GM21825 (cell line): Measurements from ENCODE around the gene CALR3.
"Not testable (repeated sequence)": the region's sequence is repeated elsewhere in the genome, so short reads cannot be mapped to it uniquely, and the experiment has no call there.

Source experiments
- ATAC-seq: cut with Tn5 transposase; IDR thresholded peaks from one replicate; pipeline ENCODE4 v1.9.1; 2021; ENCODE audit warnings: mild to moderate bottlenecking, moderate library complexity; ENCODE audit not compliant: unreplicated experiment

The CALR3 gene

DNA sequence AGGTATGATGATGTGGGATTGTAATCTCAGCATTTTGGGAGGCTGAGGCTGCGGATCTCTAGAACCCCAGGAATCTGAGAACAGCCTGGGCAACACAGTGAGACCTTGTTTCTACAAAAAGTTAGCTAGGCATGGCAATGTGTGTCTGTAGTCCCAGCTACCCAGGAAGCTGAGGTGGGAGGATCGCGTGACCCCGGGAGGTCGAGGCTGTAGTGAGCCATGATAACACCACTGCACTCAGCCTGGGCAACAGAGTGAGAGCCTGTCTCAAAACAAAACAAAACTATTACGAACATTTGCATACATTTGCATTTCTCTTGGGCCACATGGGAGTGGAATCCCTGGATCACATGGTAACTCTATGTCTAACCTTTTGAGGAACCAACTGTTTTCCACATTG, 1.9 kb upstream of the CALR3 start:
- no peak for ATAC-seq

DNA sequence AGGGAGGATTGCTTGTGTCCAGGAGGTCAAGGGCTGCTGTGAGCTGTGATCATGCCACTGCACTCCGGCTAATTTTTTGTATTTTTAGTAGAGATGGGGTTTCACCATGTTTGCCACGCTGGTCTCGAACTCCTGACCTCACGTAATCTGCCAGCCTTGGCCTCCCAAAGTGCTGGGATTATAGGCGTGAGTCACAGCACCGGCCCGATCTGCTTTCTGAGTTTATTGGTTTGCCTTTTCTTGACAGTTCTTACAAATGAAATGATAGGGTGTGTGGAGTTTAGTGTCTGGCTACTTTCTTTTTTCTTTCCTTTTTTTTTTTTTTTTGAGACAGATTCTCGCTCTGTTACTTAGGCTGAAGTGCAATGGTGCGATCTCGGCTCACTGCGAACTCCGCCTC, 1.1 kb upstream of the CALR3 start:
- ATAC-seq, result no peak

DNA sequence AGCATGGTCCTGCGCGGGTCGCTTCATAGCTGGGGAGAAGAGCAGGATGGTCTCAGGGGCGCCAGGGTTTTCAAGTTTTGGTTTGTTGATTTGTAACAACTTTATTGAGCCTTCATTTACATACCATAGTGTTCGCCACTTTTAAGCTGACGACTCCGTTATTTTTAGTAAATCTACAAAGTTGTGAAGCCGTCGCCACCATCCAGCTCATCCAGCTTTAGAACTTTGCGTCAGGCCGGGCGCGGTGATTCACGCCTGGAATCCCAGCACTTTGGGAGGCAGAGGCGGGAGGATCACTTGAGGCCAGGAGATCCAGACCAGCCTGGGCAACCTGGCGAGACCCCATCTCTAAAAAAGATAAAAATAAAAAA, 631 bp upstream of the CALR3 start:
- ATAC-seq, result no peak

DNA sequence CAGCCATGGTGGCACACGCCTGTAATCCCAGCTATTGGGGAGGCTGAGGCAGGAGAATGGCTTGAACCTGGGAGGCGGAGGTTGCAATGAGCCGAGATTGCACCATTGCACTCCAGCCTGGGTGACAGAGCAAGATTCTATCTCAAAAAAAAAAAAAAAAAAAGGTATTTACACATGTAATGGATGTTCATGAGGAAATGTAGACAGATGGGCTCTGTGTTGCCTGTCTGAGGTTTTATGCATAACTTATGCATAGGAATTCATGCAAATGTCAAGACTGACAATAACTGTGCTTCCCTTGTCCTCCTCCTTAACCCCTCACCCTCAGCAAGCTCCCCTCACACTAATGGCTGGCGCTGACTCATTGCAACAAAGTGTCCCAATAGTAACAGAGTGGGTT, 9.5 kb downstream of the CALR3 start:
- not testable (repeated sequence) for ATAC-seq

DNA sequence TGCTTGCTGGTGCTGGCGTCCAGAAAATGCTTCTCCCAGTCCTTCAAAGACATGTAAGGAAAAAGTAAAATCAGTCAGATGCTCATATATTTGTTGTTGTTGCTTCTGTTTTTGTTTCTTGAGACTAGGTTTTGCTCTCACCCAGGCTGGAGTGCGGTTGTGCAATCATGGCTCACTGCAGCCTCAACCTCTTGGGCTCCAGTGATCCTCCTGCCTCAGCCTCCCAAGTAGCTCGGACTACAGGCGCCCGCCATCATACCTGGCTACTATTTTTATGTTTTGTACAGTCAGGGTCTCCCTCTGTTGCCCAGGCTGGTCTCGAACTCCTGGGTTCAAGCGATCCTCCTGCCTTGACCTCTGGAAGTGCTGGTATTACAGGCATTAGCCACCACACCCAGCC, 13.2 kb downstream of the CALR3 start:
- ATAC-seq, result no peak

DNA sequence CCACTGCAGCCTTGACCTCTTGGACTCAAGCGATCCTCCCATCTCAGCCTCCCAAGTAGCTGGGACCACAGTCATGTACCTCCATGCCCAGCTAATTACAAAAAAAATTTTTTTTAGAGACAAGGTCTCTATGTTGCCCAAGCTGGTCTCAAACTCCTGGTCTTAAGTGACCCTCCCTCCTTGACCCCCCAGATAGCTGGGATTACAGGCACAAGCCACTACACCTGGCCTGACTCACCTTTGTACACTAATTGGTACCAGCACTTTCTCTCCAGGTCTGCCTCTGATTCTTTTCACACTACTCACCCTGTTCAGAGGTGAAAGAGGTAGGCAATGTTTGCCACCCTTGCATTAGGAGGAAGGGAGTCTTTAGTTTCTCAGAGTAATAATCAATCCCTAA, 18.7 kb downstream of the CALR3 start:
- ATAC-seq, result no peak

DNA sequence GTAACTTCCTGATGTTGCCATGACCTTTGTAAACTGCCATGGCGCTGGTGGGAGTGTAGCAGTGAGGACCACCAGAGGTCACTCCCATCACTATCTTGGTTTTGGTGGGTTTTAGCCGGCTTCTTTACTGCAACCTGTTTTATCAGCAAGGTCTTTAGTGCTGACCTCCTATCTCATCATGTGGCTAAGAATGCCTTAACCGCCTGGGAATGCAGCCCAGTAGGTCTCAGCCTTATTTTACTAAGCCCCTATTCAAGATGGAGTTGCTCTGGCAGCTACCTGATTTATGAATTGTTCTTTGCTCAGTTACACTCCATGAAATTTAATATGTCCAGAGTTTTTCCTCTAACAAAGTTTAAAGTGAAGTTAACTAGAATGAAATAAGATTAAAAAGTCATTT, 19.6 kb downstream of the CALR3 start:
- ATAC-seq, result no peak

DNA sequence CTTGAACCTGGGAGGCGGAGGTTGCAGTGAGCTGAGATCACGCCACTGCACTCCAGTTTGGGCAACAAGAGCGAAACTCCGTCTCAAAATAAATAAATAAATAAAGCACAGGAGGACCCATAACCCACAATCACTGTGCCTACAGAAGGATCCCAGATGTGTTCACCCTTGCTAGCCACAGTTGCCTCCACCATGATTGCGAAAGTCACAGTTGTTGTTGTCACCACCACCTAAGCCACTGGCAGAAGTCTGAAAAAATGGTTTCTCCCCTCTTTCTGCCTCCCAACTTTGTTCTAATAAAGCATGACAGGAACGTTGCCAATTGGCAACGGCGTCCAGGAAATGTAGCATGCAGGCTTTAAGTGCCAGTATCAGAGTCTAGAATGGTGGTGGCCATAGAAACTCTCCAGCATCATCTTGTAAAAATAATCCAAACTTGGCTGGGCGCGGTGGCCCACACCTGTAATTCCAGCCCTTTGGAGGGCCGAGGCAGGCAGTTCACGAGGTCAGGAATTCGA, 22.0 kb downstream of the CALR3 start:
- no peak for ATAC-seq

DNA sequence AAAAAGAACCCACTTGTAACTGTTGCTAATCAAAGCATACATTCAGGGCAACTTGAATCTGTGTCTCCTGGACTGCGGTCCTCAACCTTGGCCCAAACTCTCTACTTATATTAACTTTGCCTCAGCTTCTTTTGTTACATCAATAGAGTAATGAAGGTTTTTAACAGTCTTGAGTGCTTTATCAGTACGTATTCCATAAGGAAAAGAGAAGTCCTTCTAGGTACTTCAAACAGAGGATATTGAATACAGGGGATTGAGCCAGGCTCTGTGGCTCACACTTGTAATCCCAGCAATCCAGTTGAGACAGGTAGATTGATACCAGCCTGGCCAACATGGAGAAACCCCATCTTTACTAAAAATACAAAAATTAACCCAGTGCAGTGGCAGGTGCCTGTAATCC, 23.0 kb downstream of the CALR3 start:
- no peak for ATAC-seq

DNA sequence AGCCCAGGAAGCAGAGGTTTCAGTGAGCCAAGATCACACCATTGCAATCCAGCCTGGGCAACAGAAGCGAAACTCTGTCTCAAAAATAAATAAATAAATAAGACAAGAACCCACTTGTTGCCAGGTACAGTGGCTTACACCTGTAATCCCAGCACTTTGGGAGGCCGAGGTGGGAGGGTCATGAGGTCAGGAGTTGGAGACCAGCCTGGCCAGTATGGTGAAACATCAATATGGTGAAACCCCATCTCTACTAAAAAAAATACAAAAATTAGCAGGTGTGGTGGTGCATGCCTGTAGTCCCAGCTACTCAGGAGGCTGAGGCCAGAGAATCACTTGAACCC, 23.4 kb downstream of the CALR3 start:
- not testable (repeated sequence) for ATAC-seq

DNA sequence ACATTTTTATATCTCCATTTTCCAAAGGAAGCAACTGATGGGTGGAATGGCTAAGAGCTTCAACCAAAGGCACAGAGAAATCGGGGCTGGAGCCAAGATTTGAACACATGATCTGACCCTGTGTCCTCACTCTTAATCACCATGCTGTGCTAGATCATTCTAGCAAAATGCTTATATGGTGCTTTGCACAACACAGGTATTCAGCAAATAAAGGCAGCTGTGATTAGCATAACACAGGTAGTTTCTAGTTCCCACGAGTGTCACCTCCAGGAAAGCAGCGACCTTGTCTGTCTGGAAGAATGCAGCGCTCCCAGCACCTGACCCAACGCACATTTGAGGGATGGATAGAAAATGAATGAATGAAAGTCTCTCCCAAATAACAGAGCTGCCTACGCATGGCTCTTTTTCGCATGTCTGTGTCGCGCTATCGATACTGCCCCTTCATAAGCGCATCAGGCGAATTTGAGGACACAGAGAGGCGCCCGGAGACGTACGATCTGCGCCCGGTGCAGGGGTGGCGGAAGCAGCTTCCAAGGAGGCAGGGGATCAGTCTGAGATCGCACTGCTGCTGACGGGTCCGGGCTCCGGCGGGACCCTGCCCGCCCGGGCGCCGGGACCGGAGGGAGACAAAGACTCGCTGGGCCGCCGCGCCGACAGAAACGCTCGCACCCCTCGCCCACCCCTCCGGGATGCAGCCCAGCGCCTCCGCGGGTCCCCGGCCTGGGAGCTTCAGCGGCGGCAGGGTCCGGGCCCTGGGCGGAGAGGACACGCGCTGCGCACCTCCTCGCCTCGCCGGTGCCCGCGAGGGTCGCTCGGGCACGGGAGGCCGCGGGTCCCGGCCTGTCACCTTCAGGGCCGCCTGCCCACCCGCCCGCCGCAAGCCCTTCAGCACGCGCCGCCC, 24.8 kb downstream of the CALR3 start:
- peak; percentile 28 for ATAC-seq

DNA sequence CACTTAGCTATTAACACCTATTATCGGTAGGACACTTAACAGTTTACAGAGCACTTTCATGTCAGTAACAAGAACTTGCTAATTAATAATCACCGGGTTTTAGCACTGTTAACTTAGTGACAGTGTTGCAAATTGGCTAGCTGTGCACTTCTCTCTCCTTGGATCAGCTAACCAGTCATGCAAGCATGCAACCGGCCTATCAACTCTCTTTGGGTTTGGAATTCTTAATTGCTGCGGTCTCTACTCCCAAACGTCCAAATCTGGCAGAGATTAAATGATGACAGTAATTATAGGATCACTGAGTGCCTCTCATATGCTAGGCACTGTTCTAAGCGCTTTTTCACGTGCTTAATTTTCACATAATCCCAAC, 25.4 kb downstream of the CALR3 start:
- no peak for ATAC-seq

DNA sequence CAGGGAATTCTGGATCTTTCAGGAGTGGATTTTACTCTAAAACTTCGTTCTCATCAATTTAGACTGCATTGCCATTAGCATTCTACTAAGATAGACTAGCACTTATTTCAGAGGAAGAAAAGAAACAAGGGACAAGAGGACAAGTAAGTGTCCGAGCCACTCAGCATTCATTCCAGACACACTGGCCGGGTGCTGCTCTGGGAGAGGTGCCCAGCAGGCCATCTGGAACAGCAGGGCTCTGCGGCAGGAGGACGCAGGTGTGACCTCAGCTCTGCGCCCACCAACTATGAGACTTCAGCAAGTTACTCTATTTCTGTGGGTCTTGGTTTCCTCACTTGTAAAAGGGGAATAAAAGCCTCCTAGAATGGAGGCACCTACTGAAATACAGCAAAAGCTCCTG, 28.4 kb downstream of the CALR3 start:
- no peak for ATAC-seq

DNA sequence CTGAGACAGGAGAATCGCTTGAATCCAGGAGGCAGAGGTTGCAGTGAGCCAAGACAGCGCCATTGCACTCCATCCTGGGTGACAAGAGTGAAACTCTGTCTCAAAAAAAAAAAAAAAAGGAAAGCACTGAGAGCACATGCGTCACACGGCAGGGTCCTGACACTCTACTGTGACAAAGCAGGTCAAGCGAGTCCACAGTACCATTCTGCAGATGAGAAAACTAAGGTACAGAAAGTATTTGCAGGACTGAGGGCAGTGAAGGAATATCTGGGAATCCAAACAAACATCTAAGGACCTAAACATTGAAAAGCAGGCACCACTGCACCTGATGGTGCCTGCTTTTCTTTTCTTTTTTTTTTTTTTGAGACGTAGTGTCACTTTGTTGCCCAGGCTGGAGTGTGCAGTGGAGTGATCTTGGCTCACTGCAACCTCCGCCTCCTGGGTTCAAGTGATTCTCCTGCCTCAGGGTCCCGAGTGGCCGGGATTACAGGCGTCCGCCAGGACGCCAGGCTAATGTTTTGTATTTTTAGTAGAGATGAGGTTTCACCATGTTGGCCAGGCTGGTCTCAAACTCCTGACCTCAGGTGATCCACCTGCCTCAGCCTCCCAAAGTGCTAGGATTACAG, 29.1 kb downstream of the CALR3 start:
- ATAC-seq, result not testable (repeated sequence)

DNA sequence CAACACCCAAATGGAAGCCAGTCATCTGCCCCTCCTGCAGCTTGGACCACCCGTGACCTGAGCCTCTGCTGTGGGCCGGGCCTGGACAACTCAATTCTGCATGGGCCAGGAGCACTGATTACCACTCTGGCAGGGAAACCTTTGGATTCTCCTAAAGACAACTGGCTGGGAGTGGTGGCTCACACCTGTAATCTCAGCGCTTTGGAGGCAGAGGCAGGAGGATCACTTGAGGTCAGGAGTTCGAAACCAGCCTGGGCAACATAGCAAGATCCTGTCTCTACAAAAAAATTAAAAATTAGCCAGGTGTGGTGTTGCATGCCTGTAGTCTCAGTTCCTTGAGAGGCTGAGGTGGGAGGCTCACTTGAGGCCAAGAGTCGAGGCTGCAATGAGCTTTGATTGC, 30.7 kb downstream of the CALR3 start:
- ATAC-seq, result no peak

DNA sequence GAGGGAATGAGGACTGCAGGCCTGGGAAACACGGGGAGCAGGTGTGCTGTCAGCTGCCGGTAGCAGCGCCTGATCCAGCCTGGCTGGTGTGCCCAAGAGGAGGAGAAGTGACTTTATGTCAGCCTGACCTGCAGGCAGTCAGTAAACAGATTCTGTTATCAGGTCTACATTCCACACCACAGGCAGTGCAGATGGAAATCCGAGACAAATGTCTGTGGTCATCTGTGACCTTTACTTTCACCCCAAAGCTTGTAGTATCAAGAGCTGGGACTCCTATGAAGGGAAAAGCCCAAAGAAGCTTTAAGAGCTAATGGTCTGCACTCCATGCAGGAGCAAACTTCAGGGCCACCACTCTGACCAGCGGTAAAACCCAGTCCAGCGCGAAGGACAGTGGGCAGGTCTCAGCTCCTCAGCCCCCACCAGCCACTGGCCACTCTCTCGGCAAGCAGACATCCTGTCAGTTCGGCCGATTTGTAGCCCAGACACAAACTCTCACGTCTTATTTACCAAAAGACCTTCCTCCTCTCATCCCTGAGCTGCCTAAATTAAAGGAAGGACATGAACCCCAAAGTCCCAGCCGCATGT, 31.9 kb downstream of the CALR3 start:
- no peak for ATAC-seq

DNA sequence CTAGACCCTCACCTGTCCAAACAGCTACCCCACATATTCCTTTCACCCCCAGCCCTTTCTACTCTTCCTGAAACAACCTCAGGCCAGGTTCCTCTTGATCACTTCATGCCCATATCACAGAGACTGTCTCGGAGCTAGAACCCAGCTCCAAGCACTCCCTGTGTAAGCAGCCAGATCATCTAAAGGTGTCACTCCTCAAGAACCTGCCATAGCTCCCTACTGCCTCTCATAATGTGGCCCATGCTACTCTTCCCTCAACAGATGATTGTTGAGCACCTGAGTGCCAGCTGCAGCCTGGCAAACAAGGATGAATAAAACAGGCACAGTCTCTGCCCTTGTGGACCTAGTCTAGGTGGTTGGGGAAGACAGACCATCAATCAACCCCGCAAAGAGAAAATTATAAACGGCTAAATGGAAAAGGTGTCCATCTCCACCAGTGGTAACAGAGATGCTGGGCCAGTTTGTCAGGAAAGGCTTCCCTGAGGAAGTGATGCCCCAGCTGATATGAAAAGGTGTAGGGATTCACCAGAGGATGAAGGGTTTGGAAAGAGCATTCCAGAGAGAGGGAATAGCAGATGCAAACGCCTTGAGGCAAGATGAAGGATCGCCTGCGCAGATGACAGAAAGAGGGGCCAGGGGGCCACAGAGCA, 32.5 kb downstream of the CALR3 start:
- no peak for ATAC-seq

DNA sequence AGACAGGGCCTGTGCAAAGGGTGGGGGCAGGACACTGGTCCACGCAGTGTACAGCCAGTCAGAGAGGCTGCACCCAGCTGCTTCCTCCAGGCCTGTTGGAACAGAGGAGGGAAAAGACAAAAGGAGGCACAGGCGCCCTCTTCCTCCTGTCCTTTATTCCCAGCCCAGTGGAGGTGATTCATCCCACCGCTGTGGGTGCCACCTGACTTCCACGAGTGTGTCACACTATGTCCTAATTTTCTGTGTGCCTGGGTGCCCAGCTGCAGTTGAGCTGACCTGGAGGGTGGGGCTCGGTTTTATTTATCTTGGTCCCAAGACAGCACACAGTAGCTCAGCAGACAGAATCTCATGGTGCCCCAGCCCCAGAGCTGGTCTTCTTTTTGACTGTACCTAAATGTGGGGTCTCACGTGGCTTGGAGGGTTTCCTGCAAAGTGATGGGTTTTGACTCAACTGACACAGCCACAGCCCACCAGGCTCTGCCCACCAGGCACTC, 33.2 kb downstream of the CALR3 start:
- no peak for ATAC-seq

DNA sequence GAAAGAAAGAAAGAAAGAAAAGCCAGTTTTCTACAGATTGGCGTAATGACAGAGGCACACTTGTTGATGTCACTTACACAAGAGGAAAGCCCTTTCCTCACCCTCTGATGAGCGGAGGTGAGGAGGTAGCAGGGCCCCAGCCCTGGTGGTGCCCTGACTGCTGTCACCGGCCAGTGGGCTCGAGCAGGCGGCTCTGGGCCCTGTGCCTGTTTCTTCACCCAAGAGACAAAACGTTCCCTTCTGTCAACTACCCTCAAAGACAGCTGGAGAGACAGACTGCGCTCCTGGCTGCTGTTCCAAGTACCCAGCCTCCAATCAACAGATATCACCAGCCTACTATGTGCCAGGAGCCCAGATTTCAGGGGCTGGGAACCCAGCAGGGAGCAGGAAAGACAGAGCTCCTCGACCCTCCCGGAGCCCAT, 34.3 kb downstream of the CALR3 start:
- ATAC-seq, result no peak

DNA sequence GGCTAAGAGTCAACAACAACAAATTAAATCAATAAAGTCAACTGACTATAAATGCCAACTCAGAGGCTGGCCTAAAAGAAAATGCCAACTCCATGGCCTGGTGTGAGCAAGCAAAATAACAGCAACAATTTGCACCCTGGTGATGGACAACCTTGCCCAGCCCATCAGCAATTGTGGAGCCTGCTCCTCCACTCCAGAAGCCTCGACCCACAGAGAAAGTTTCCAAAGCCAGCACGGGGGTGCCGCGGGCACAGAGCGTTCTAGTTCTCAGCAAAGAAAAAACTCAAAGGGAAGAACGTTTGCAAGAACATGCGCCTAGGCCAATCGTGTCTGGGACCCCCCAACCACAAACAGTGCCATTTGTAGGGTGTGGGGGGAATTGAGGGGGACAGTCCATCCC, 35.5 kb downstream of the CALR3 start:
- no peak for ATAC-seq

DNA sequence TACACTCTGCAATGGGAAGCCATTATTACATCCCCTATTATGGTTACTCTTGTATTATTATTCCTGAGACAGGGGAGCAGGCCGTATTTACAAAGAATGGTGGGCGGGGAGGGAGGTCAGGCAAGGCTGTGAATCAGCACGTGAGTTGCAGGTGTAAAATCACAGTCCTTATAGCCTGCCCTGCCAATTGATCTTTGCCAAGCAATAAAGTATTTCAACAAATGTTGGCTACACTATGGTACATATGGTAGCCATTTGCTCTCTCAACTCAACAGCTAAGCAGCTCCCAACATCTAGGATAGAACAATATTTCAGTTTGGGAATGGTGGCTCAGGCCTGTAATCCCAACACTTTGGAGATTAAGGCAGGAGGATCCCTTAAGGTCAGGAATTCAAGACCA, 36.3 kb downstream of the CALR3 start:
- no peak for ATAC-seq
